Measurements from ENCODE around the gene FICD. TPM values are rescaled to one million over a fixed set of nuclear protein-coding genes. Genes with fewer than 3 reads are reported as not detected.

The FICD gene
- total and polyA plus RNA-seq, 9 of the 15 experiments (the other 6 are each of a cell fraction or from before 2014, with no cell fraction given), result 0.88 to 4.5 (median 1.9) TPM

GRCh38 chr12:108563136-108563803 lies 48.2 kb downstream of the FICD start (continued):
- TF ChIP-seq CHD7 (IDR thresholded peaks at IDR 0.05; ENCODE audit: low read depth, low read length), result peak; percentile 97
- peak; percentile 54 for TF ChIP-seq NFIC (IDR thresholded peaks at IDR 0.05)
- no peak for TF ChIP-seq GTF3C2 (IDR thresholded peaks at IDR 0.05; ENCODE audit: borderline replicate concordance, extremely low read depth, insufficient read length)
- TF ChIP-seq CTCF (IDR thresholded peaks at IDR 0.05 in 2 of 3, conservative IDR thresholded peaks at IDR 0.05 in 1 of 3; ENCODE audit: insufficient read depth in 2 of 3, low read depth in 1 of 3, low read length in 3 of 3), result peak; percentile 90 to 96 (median 94)
- peak; percentile 54; the same call in 1 of the 2 replicates for TF ChIP-seq ARID3A (IDR thresholded peaks at IDR 0.05; ENCODE audit: borderline replicate concordance, low read depth, low read length)
- TF ChIP-seq SMARCA4 (IDR thresholded peaks at IDR 0.05), result peak; percentile 54; the same call in 1 of the 2 replicates
- TF ChIP-seq SMARCC2 (IDR thresholded peaks at IDR 0.05; ENCODE audit: low read depth), result no peak
- TF ChIP-seq FOSL1 (tag; conservative IDR thresholded peaks at IDR 0.05), result peak; percentile 22; the same call in 1 of the 2 replicates

Data from K562 (cell line).